ENCODE data around the gene DHX58. TPM values are rescaled to one million over a fixed set of nuclear protein-coding genes. Genes with fewer than 3 reads are reported as not detected.
A peak's percentile ranks its signal among the peaks of the same experiment; 100 is the strongest.

The DHX58 gene
- total RNA-seq, 1 experiment from 2014 or later, result 9.7 TPM

GRCh38 chr17:42113293-42114069 lies 967 bp upstream of the DHX58 start:
- no peaks in the 10 kb centered on the region for H3K36me3 ChIP-seq (ENCODE audit: control insufficient read depth, insufficient read depth, low read length)
- H3K4me3 ChIP-seq (ENCODE audit: low read depth in 2 of 2, low read length in 2 of 2), result no peak overlapping the region
- peaks cover 9% of the 10 kb centered on the region for H3K4me1 ChIP-seq (ENCODE audit: control insufficient read depth, insufficient read depth, low read length)
- TSS peak; percentile 77 for BruUV-seq (replicated peaks)
- DNase-seq (ENCODE audit: low read depth, low spot score) (no peak), ATAC-seq (no peak)
- no peaks in the 10 kb centered on the region for H3K9me3 ChIP-seq (ENCODE audit: control insufficient read depth, insufficient read depth, low read depth, low read length)
- POLR2A ChIA-PET, result no interaction called here
- in situ Hi-C loops (cut with HindIII; ENCODE audit: low pct_unique_long_range_greater_than_20kb, low sequenced_read_pairs), result no loop called here
- CTCF ChIA-PET, result no interaction called here
- no peak for TF ChIP-seq SIN3A (IDR thresholded peaks at IDR 0.05; ENCODE audit: borderline replicate concordance, insufficient read depth, low read depth, low read length)
- TF ChIP-seq, protein P1, sequence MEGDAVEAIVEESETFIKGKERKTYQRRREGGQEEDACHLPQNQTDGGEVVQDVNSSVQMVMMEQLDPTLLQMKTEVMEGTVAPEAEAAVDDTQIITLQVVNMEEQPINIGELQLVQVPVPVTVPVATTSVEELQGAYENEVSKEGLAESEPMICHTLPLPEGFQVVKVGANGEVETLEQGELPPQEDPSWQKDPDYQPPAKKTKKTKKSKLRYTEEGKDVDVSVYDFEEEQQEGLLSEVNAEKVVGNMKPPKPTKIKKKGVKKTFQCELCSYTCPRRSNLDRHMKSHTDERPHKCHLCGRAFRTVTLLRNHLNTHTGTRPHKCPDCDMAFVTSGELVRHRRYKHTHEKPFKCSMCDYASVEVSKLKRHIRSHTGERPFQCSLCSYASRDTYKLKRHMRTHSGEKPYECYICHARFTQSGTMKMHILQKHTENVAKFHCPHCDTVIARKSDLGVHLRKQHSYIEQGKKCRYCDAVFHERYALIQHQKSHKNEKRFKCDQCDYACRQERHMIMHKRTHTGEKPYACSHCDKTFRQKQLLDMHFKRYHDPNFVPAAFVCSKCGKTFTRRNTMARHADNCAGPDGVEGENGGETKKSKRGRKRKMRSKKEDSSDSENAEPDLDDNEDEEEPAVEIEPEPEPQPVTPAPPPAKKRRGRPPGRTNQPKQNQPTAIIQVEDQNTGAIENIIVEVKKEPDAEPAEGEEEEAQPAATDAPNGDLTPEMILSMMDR (IDR thresholded peaks at IDR 0.05), result no peak
- TF ChIP-seq REST (IDR thresholded peaks at IDR 0.05; ENCODE audit: insufficient read depth in 1 of 2, low read depth in 2 of 2, low read length in 1 of 2), result no peak
- no peak for TF ChIP-seq POLR2AphosphoS5 (IDR thresholded peaks at IDR 0.05; ENCODE audit: low read depth, low read length)
- TF ChIP-seq TCF7L2 (IDR thresholded peaks at IDR 0.05; ENCODE audit: low read depth, low read length), result no peak
- intact Hi-C loops (cut with micrococcal nuclease; ENCODE audit: unreplicated experiment), result loop anchor here (5.0 kb wide), 1 partner anchor 151 kb away; no protein-coding TSS in a partner anchor
- no peaks in the 10 kb centered on the region for H3K27me3 ChIP-seq (ENCODE audit: control insufficient read depth, insufficient read depth, low read length)
- H3K27ac ChIP-seq (ENCODE audit: low read length), result peak overlapping the region; percentile 86; the same call in 1 of the 2 replicates

DNA sequence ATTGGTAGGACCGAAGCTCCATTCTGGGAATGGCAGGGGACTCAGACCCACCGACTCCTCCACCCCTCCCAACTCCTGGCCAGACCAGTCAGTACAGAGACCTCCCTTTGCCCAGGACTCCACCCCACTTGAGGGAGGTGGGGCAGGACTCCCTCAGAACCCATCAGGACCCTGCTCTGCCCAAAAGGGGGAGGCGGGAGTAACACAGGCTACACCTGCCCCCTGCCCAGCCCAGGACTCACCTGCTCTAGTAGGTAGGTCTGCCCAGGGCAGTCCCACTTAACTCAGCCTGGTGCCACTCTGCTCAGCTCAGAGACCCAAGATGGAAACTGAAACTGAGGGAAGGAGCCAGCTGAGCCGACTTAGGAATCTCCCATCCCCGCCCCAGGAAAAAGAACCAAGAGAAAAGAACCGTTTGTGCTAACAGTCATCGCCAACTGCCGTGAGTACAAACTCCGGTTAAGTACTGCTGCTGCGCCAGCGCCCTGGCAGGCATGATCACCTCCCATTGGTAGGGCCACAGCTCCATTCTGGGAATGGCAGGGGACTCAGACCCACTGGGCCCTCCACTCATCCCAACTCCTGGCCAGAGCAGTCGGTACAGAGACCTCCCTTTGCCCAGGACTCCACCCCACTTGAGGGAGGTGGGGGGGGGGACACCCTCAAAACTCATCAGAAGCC lies 503 bp downstream of the DHX58 start:
- DNase-seq (ENCODE audit: low read depth, low spot score), result no peak
- in situ Hi-C loops (cut with HindIII; ENCODE audit: low pct_unique_long_range_greater_than_20kb, low sequenced_read_pairs) (no loop called here), intact Hi-C loops (cut with micrococcal nuclease; ENCODE audit: unreplicated experiment) (loop anchor here (5.0 kb wide), 1 partner anchor 150 kb away; no protein-coding TSS in a partner anchor)
- H3K4me1 ChIP-seq (ENCODE audit: control insufficient read depth, insufficient read depth, low read length), result peaks cover 9% of the 10 kb centered on the region
- H3K4me3 ChIP-seq (ENCODE audit: low read depth in 2 of 2, low read length in 2 of 2), result peak overlapping the region; percentile 31 to 49
- ATAC-seq, result peak; percentile 63
- no peaks in the 10 kb centered on the region for H3K36me3 ChIP-seq (ENCODE audit: control insufficient read depth, insufficient read depth, low read length)
- BruUV-seq (replicated peaks), result no TSS peak
- H3K9me3 ChIP-seq (ENCODE audit: control insufficient read depth, insufficient read depth, low read depth, low read length), result no peaks in the 10 kb centered on the region
- TF ChIP-seq POLR2AphosphoS5 (IDR thresholded peaks at IDR 0.05; ENCODE audit: low read depth, low read length), result 0 out of 2 replicates have a peak, but pooled peaks have one; percentile 1
- no peak for TF ChIP-seq SIN3A (IDR thresholded peaks at IDR 0.05; ENCODE audit: borderline replicate concordance, insufficient read depth, low read depth, low read length)
- POLR2A ChIA-PET, result no interaction called here
- H3K27ac ChIP-seq (ENCODE audit: low read length), result peak overlapping the region; percentile 85
- CTCF ChIA-PET, result interaction anchor here (0.6 to 0.7 kb wide), 2 partner anchors 46 to 87 kb away, joined by 4 to 5 read pairs; no protein-coding TSS in a partner anchor
- no peaks in the 10 kb centered on the region for H3K27me3 ChIP-seq (ENCODE audit: control insufficient read depth, insufficient read depth, low read length)
